LNCAP (cell line): Measurements from ENCODE around the gene SYNE1.

Experiments
- CTCF ChIP-seq: fragments of 450-650 bp; IDR thresholded peaks from 2 replicates; pipeline ENCODE4 v1.5.1; 2017; ENCODE audit warnings: mild to moderate bottlenecking

Gene SYNE1

GRCh38 chr6:152637296-152638047 lies at the start of gene SYNE1:
SYNE1 (minus strand) TSS chr6:152637362; CDS start chr6:152628331, 9,031 bp downstream.
- TF ChIP-seq CTCF = no peak

GRCh38 chr6:152685819-152686218 lies 48.7 kb upstream of the SYNE1 start:
- no peak for TF ChIP-seq CTCF

- no peak for TF ChIP-seq CTCF
These were observed 45.0 kb upstream of the SYNE1 start for GRCh38 chr6:152682141-152682540.

- TF ChIP-seq CTCF = no peak
These were observed 43.8 kb upstream of the SYNE1 start for GRCh38 chr6:152680879-152681517.

GRCh38 chr6:152680151-152680550 lies 43.0 kb upstream of the SYNE1 start:
- no peak for TF ChIP-seq CTCF

- TF ChIP-seq CTCF = no peak
These were observed 36.1 kb upstream of the SYNE1 start for GRCh38 chr6:152673236-152673635.

- no peak for TF ChIP-seq CTCF
These were observed 34.0 kb upstream of the SYNE1 start for GRCh38 chr6:152671171-152671570.
